Astrocyte of the spinal cord (primary cell): ENCODE results near the gene ST6GAL1.

ENCODE experiments used
- DNase-seq: peaks from one replicate; pipeline ENCODE4 v3.0.0; 2011; ENCODE audit warnings: low read depth, low spot score
- H3K4me3 ChIP-seq: 2 replicates; pipeline ENCODE4 v1.5.1; 2011; ENCODE audit warnings: low read depth, mild to moderate bottlenecking, low read length, moderate library complexity
- in situ Hi-C: cut with HindIII; loops from 2 replicates; pipeline ENCODE4 v1.10.0; 2017; ENCODE audit warnings: low sequenced_read_pairs
- TF ChIP-seq, protein P1 (sequence below): IDR thresholded peaks from 2 replicates; pipeline ENCODE4 v1.5.1; 2012; ENCODE audit warnings: low read depth, mild to moderate bottlenecking, low read length, inconsistent platforms

The ST6GAL1 gene

GRCh38 chr3:186980989-186981388, 50.7 kb downstream of the ST6GAL1 start:
- in situ Hi-C loops, result no loop called here
- TF ChIP-seq, protein P1, sequence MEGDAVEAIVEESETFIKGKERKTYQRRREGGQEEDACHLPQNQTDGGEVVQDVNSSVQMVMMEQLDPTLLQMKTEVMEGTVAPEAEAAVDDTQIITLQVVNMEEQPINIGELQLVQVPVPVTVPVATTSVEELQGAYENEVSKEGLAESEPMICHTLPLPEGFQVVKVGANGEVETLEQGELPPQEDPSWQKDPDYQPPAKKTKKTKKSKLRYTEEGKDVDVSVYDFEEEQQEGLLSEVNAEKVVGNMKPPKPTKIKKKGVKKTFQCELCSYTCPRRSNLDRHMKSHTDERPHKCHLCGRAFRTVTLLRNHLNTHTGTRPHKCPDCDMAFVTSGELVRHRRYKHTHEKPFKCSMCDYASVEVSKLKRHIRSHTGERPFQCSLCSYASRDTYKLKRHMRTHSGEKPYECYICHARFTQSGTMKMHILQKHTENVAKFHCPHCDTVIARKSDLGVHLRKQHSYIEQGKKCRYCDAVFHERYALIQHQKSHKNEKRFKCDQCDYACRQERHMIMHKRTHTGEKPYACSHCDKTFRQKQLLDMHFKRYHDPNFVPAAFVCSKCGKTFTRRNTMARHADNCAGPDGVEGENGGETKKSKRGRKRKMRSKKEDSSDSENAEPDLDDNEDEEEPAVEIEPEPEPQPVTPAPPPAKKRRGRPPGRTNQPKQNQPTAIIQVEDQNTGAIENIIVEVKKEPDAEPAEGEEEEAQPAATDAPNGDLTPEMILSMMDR, result no peak
- H3K4me3 ChIP-seq, result no peak overlapping the region
- DNase-seq, result no peak

- no peak for DNase-seq
- TF ChIP-seq, protein P1, result no peak
- in situ Hi-C loops, result no loop called here
- no peak overlapping the region for H3K4me3 ChIP-seq
These were observed 53.3 kb downstream of the ST6GAL1 start for GRCh38 chr3:186983659-186984058.

DNA sequence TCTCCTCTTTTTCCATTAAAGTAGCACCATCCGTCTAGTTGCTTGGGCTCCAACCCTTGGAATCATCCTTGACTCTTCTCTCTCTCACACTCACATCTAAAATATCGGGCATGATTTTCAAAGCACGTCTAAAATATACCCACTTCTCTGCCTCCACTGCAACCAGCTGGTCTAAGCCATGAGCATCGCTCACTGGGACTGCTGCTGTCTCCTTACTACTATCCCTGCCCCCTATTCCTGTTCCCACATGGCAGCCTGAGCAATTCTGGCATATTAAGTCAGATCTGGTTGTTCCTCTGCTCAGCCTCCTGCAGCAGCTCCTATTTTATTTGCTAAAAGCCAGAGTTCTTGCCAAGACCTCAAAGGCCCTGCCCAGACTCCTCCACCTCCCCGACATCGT, 53.7 kb downstream of the ST6GAL1 start:
- in situ Hi-C loops, result no loop called here
- TF ChIP-seq, protein P1, result no peak
- no peak for DNase-seq
- no peak overlapping the region for H3K4me3 ChIP-seq

GRCh38 chr3:186985661-186986364, 55.5 kb downstream of the ST6GAL1 start:
- in situ Hi-C loops, result no loop called here
- H3K4me3 ChIP-seq, result no peak overlapping the region
- TF ChIP-seq, protein P1, result no peak
- DNase-seq, result no peak

- in situ Hi-C loops, result no loop called here
- no peak for DNase-seq
- TF ChIP-seq, protein P1, result no peak
- no peak overlapping the region for H3K4me3 ChIP-seq
These were observed 56.1 kb downstream of the ST6GAL1 start for GRCh38 chr3:186986406-186986805.

DNA sequence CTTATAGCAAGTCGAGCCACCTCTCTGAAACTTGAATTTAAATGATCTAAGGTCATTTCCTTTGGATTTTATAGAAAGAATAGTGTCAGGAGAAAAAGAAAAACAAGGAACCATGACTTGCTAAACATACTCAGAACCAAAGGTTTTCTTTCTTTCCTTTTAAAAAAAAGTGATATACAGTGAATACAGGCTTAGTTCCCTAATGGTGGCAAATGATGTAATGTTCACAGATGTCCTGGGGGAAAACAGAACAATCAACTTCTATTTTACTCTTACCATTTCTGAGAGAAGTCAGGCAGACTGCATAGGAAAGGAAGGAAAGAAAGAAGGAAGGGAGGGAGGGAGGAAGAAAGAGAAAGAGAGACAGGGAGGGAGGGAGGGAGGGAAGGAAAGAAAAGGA, 56.5 kb downstream of the ST6GAL1 start:
- no peak overlapping the region for H3K4me3 ChIP-seq
- TF ChIP-seq, protein P1, result no peak
- no peak for DNase-seq
- in situ Hi-C loops, result no loop called here
